GM21717 (cell line): ENCODE results near the gene TSFM.

ENCODE experiments used
- ATAC-seq: cut with Tn5 transposase; IDR thresholded peaks from one replicate; pipeline ENCODE4 v1.9.1; 2021; ENCODE audit warnings: mild to moderate bottlenecking, moderate library complexity; ENCODE audit not compliant: unreplicated experiment

TSFM gene

GRCh38 chr12:57777911-57778310 lies 4.7 kb upstream of the TSFM start:
- ATAC-seq, result no peak

- ATAC-seq, result no peak
These were observed 2.9 kb upstream of the TSFM start for GRCh38 chr12:57779736-57780135.

GRCh38 chr12:57780284-57780897 lies 2.2 kb upstream of the TSFM start:
- ATAC-seq, result no peak

GRCh38 chr12:57781244-57781643 lies 1.3 kb upstream of the TSFM start:
- ATAC-seq, result no peak

- ATAC-seq, result no peak
These were observed 786 bp upstream of the TSFM start for GRCh38 chr12:57781801-57782200.

GRCh38 chr12:57782243-57782607 lies 362 bp upstream of the TSFM start:
- peak; percentile 7 for ATAC-seq

GRCh38 chr12:57783466-57783801 lies 847 bp downstream of the TSFM start:
- ATAC-seq, result no peak

GRCh38 chr12:57783861-57784260 lies 1.3 kb downstream of the TSFM start:
- ATAC-seq, result no peak

GRCh38 chr12:57793920-57794319 lies 11.3 kb downstream of the TSFM start:
- ATAC-seq, result no peak

- ATAC-seq, result no peak
These were observed 12.8 kb downstream of the TSFM start for GRCh38 chr12:57795354-57795753.

- ATAC-seq, result no peak
These were observed 14.4 kb downstream of the TSFM start for GRCh38 chr12:57796996-57797395.

- ATAC-seq, result no peak
These were observed 15.3 kb downstream of the TSFM start for GRCh38 chr12:57797933-57798332.

GRCh38 chr12:57800965-57801364 lies 18.4 kb downstream of the TSFM start:
- no peak for ATAC-seq

- no peak for ATAC-seq
These were observed 20.0 kb downstream of the TSFM start for GRCh38 chr12:57802607-57803006.

GRCh38 chr12:57803319-57803893 lies 20.8 kb downstream of the TSFM start:
- ATAC-seq, result no peak

GRCh38 chr12:57806677-57807076 lies 24.1 kb downstream of the TSFM start:
- ATAC-seq, result no peak

- ATAC-seq, result no peak
These were observed 24.7 kb downstream of the TSFM start for GRCh38 chr12:57807285-57807684.

GRCh38 chr12:57808351-57808750 lies 25.8 kb downstream of the TSFM start:
- ATAC-seq, result no peak

GRCh38 chr12:57809425-57809824 lies 26.8 kb downstream of the TSFM start:
- ATAC-seq, result no peak

- no peak for ATAC-seq
These were observed 27.9 kb downstream of the TSFM start for GRCh38 chr12:57810450-57810849.

- ATAC-seq, result no peak
These were observed 28.6 kb downstream of the TSFM start for GRCh38 chr12:57811028-57811755.

- ATAC-seq, result no peak
These were observed 30.8 kb downstream of the TSFM start for GRCh38 chr12:57813111-57813970.
